CD14-positive monocyte (primary cell): ENCODE data around the gene MZB1. TPM values are rescaled to one million over a fixed set of nuclear protein-coding genes. Genes with fewer than 3 reads are reported as not detected.
"Not testable (repeated sequence)": the region's sequence is repeated elsewhere in the genome, so short reads cannot be mapped to it uniquely, and the experiment has no call there.

Experiments
- DNase-seq, 3 donors: peaks; one replicate each; pipeline ENCODE4 v3.0.0-alpha.2; 2011 to 2022
- H2AFZ ChIP-seq: 2 replicates; pipeline ENCODE4 v1.6.0; 2012; ENCODE audit warnings: mild to moderate bottlenecking, low read depth, low read length, inconsistent platforms; ENCODE audit not compliant: insufficient read depth, poor library complexity, severe bottlenecking
- H3K27ac ChIP-seq, 2 donors: 1 replicate in 1 of 2; 2 replicates in 1 of 2; pipeline ENCODE4 v1.5.1; 2012 to 2013; ENCODE audit warnings: low read length in 2 of 2, control low read depth in 1 of 2, inconsistent platforms in 1 of 2, low read depth in 1 of 2, mild to moderate bottlenecking in 1 of 2
- H3K27me3 ChIP-seq, 2 donors: one replicate each; pipeline versions ENCODE4 v1.6.0 to v1.6.1; 2011 to 2013; ENCODE audit warnings: low read length in 2 of 2; ENCODE audit not compliant: control insufficient read depth in 2 of 2, insufficient read depth in 2 of 2
- H3K36me3 ChIP-seq, 2 donors: replicated peaks in 1 of 2; 1 replicate in 1 of 2; 2 replicates in 1 of 2; pipeline versions ENCODE4 v1.5.1 to v1.6.1; 2012 to 2013; ENCODE audit warnings: low read length in 2 of 2, control low read depth in 1 of 2, inconsistent platforms in 1 of 2, mild to moderate bottlenecking in 1 of 2; ENCODE audit not compliant: insufficient read depth in 2 of 2, control insufficient read depth in 1 of 2
- H3K4me1 ChIP-seq, 2 donors: 1 replicate in 1 of 2; 2 replicates in 1 of 2; pipeline versions ENCODE4 v1.5.1 to v1.6.1; 2012 to 2013; ENCODE audit warnings: low read length in 2 of 2, control low read depth in 1 of 2, inconsistent platforms in 1 of 2, mild to moderate bottlenecking in 1 of 2, moderate library complexity in 1 of 2; ENCODE audit not compliant: insufficient read depth in 2 of 2, control insufficient read depth in 1 of 2
- H3K4me2 ChIP-seq: replicated peaks from 2 replicates; pipeline ENCODE3; 2012; ENCODE audit warnings: low read length, moderate library complexity, mild to moderate bottlenecking; ENCODE audit not compliant: poor library complexity, severe bottlenecking; ENCODE audit errors: extremely low read depth
- H3K4me3 ChIP-seq, 3 experiments: fragments of 200-600 bp in 1 of 3; sonication (generic) in 1 of 3; replicated peaks in 1 of 3; 1 replicate in 2 of 3; 2 replicates in 1 of 3; pipeline ENCODE4 v1.5.1; 2011 to 2013; ENCODE audit warnings: low read length in 3 of 3, mild to moderate bottlenecking in 3 of 3, control low read depth in 2 of 3, low read depth in 2 of 3, inconsistent platforms in 1 of 3, moderate library complexity in 1 of 3
- H3K79me2 ChIP-seq: 2 replicates; pipeline ENCODE4 v1.6.0; 2012; ENCODE audit warnings: mild to moderate bottlenecking, control low read depth, inconsistent platforms, low read length, moderate library complexity; ENCODE audit not compliant: insufficient read depth
- H3K9ac ChIP-seq: 2 replicates; pipeline ENCODE4 v1.6.0; 2017; ENCODE audit warnings: low read length, mild to moderate bottlenecking; ENCODE audit not compliant: insufficient read depth, poor library complexity, severe bottlenecking
- H3K9me3 ChIP-seq, 2 donors: replicated peaks in 1 of 2; 1 replicate in 1 of 2; 2 replicates in 1 of 2; pipeline versions ENCODE4 v1.5.1 to v1.6.1; 2012 to 2013; ENCODE audit warnings: low read length in 2 of 2, control low read depth in 1 of 2; ENCODE audit not compliant: control insufficient read depth in 1 of 2, insufficient read depth in 1 of 2
- H4K20me1 ChIP-seq: 2 replicates; pipeline ENCODE4 v1.6.0; 2012; ENCODE audit warnings: mild to moderate bottlenecking, low read length, control low read depth, moderate library complexity; ENCODE audit not compliant: insufficient read depth
- H3K27ac Mint-ChIP-seq, 7 donors: one replicate each; pipeline ENCODE4 v1.8.0; 2020; ENCODE audit warnings: mild to moderate bottlenecking in 7 of 7, mixed read lengths in 7 of 7, moderate library complexity in 6 of 7, inconsistent platforms in 2 of 7
- H3K27me3 Mint-ChIP-seq, 3 donors: one replicate each; pipeline ENCODE4 v1.8.0; 2021 to 2022; ENCODE audit warnings: low read depth in 3 of 3, mild to moderate bottlenecking in 3 of 3, mixed read lengths in 3 of 3, moderate library complexity in 3 of 3, inconsistent platforms in 1 of 3
- H3K36me3 Mint-ChIP-seq, 2 donors: one replicate each; pipeline ENCODE4 v1.8.0; 2020; ENCODE audit warnings: mixed read lengths in 2 of 2, inconsistent platforms in 1 of 2, mild to moderate bottlenecking in 1 of 2
- H3K4me1 Mint-ChIP-seq: one replicate; pipeline ENCODE4 v1.8.0; 2020; ENCODE audit warnings: mild to moderate bottlenecking, mixed read lengths
- H3K4me3 Mint-ChIP-seq, 2 donors: one replicate each; pipeline ENCODE4 v1.8.0; 2020; ENCODE audit warnings: mild to moderate bottlenecking in 2 of 2, mixed read lengths in 2 of 2, moderate library complexity in 1 of 2
- H3K9me3 Mint-ChIP-seq, 7 donors: one replicate each; pipeline ENCODE4 v1.8.0; 2020 to 2022; ENCODE audit warnings: mixed read lengths in 7 of 7, mild to moderate bottlenecking in 6 of 7, moderate library complexity in 6 of 7, inconsistent platforms in 2 of 7
- CTCF ChIP-seq: fragments of 200-600 bp; IDR thresholded peaks from one replicate; pipeline ENCODE4 v1.8.0; 2022; ENCODE audit warnings: antibody characterized with exemption, mild to moderate bottlenecking
- WGBS: methylation state at CpG from one replicate; pipeline ENCODE4 v1.1.5; 2013; ENCODE audit warnings: missing lambda C conversion rate; ENCODE audit not compliant: insufficient coverage; 5-methylcytosine and 5-hydroxymethylcytosine counted together
- intact Hi-C, 2 donors: fragments of 100-400 bp; cut with micrococcal nuclease; formaldehyde crosslinking; loops; one replicate each; pipeline versions ENCODE4 v1.15.0 to v1.15.1; 2023
- polyA plus RNA-seq, 3 donors: library from polyadenylated mRNA; depleted of rRNA in 1 of 3; unstranded in 2 of 3; stranded (reverse) in 1 of 3; fragments of 300-500 nt in 2 of 3; fragments of >200 nt in 1 of 3; fragmentation: Illumina TruSeq in 2 of 3; gene quantifications; 1 replicate in 2 of 3; 2 replicates in 1 of 3; pipeline ENCODE4 v1.2.3, GENCODE V29; 2012 to 2021

Gene MZB1
- polyA plus RNA-seq, 3 donors = 0.30 to 0.52 TPM; not detected in 1

DNA sequence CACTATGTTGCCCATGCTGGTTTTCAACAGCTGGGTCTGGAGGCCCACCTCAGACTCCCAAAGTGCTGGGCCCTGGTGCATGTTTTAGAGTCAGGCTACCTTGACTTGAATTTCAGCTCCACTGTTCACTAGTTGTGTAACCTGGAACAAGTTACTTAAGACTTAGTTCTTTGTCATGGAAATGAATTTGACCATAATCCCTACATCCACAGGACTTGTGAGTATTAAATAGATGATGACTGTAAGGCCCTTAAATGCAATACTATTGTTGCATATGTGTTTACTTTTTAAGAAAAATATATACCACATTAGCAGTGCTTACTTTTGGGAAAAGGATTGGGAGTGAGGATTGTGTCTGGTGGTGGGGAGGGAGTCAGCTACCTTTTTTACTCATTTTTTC is 31.6 kb downstream of the MZB1 start:
- no peak for DNase-seq
- H2AFZ ChIP-seq = no peak overlapping the region
- H3K9ac ChIP-seq = no peak overlapping the region
- H3K4me2 ChIP-seq = no peak overlapping the region
- no peaks in the 10 kb centered on the region for H3K9me3 ChIP-seq
- H3K27me3 ChIP-seq = no peaks in the 10 kb centered on the region
- peaks cover 96% of the 10 kb centered on the region for H3K79me2 ChIP-seq
- no peak overlapping the region for H3K4me3 Mint-ChIP-seq
- no peak overlapping the region for H3K27ac ChIP-seq
- no peak overlapping the region for H3K4me3 ChIP-seq
- H4K20me1 ChIP-seq = peaks cover 100% of the 10 kb centered on the region
- H3K27ac Mint-ChIP-seq = no peak overlapping the region
- intact Hi-C loops = no loop called here
- H3K9me3 Mint-ChIP-seq = peaks cover 0 to 3% (median 0%) of the 10 kb centered on the region in 7 donors
- H3K36me3 Mint-ChIP-seq = peaks cover 17 to 46% of the 10 kb centered on the region in 2 donors
- no peaks in the 10 kb centered on the region for H3K4me1 ChIP-seq
- H3K27me3 Mint-ChIP-seq = no peaks in the 10 kb centered on the region
- no peak for TF ChIP-seq CTCF
- peaks cover 7 to 43% of the 10 kb centered on the region in 2 donors for H3K36me3 ChIP-seq
- H3K4me1 Mint-ChIP-seq = no peaks in the 10 kb centered on the region

- H3K36me3 Mint-ChIP-seq = peaks cover 19 to 48% of the 10 kb centered on the region in 2 donors
- H3K4me2 ChIP-seq, H2AFZ ChIP-seq, H3K9me3 ChIP-seq, DNase-seq, H3K9ac ChIP-seq, H3K4me3 ChIP-seq, H3K27me3 ChIP-seq, H3K4me1 Mint-ChIP-seq, H3K27me3 Mint-ChIP-seq, H3K4me1 ChIP-seq, H3K27ac Mint-ChIP-seq, H3K9me3 Mint-ChIP-seq, intact Hi-C loops, H3K4me3 Mint-ChIP-seq, H3K27ac ChIP-seq: not testable (repeated sequence)
- Histone ChIP-seq H3K79me2 (peaks cover 100% of the 10 kb centered on the region), H4K20me1 (peaks cover 100% of the 10 kb centered on the region), H3K36me3 (peaks cover 4 to 47% of the 10 kb centered on the region in 2 donors)
- WGBS = 97% methylated on average over 6 of the region's 8 CpGs
These were observed 33.8 kb downstream of the MZB1 start for GRCh38 chr5:139355900-139356299.
